Activated T-helper 1 cell treated with anti-CD3 and anti-CD28 coated beads, Interleukin-2, amount 50 U/mL, for 16 hours (primary cell): ENCODE data around the gene TNFRSF14.

Source experiments
- DNase-seq, 2 donors: peaks; one replicate each; pipeline ENCODE4 v3.0.0-alpha.2; 2020; ENCODE audit warnings: low read depth in 1 of 2, low spot score in 1 of 2

TNFRSF14 gene

DNA sequence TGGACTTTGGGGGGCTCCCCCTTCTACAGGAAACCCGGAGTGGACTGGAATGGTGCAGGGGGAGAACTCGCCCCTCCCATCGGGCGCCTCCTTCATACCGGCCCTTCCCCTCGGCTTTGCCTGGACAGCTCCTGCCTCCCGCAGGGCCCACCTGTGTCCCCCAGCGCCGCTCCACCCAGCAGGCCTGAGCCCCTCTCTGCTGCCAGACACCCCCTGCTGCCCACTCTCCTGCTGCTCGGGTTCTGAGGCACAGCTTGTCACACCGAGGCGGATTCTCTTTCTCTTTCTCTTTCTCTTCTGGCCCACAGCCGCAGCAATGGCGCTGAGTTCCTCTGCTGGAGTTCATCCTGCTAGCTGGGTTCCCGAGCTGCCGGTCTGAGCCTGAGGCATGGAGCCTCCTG is at the start of gene TNFRSF14:
Gene TNFRSF14, plus strand, starts transcription at position 95 of the 401 bp plus-strand sequence. Its CDS starts 294 bp downstream, at position 389.
- DNase-seq: peak in 1 of 2 donors; percentile 57

GRCh38 chr1:2506901-2507565 is 49.1 kb upstream of the TNFRSF14 start:
- DNase-seq: no peak

GRCh38 chr1:2507744-2508155 is 48.4 kb upstream of the TNFRSF14 start:
- no peak for DNase-seq

- DNase-seq: no peak
These were observed 48.0 kb upstream of the TNFRSF14 start for GRCh38 chr1:2508180-2508579.

GRCh38 chr1:2508751-2509150 is 47.4 kb upstream of the TNFRSF14 start:
- no peak for DNase-seq

DNA sequence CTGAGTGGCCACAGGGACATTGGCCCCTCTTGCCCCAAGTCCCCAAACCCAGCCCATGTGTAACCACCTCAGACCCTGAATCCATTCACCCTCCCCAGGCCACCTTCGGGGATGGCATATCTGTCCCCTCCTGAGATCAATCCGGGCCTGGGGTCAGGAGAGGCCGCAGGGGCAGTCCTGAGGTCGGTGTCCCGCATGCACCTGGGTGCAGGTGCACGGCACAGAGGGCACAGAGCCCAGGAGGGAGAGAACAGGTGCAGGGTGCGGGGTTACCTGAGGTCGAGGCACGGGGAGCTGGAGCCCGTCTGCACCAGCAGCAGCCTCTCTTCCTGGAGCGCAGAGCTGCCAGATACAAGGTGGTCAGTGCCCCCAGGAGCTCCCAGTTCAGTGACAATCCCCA is 46.6 kb upstream of the TNFRSF14 start:
- DNase-seq: no peak

- no peak for DNase-seq
These were observed 45.6 kb upstream of the TNFRSF14 start for GRCh38 chr1:2510366-2511155.

- DNase-seq: no peak
These were observed 43.2 kb upstream of the TNFRSF14 start for GRCh38 chr1:2512862-2513421.

DNA sequence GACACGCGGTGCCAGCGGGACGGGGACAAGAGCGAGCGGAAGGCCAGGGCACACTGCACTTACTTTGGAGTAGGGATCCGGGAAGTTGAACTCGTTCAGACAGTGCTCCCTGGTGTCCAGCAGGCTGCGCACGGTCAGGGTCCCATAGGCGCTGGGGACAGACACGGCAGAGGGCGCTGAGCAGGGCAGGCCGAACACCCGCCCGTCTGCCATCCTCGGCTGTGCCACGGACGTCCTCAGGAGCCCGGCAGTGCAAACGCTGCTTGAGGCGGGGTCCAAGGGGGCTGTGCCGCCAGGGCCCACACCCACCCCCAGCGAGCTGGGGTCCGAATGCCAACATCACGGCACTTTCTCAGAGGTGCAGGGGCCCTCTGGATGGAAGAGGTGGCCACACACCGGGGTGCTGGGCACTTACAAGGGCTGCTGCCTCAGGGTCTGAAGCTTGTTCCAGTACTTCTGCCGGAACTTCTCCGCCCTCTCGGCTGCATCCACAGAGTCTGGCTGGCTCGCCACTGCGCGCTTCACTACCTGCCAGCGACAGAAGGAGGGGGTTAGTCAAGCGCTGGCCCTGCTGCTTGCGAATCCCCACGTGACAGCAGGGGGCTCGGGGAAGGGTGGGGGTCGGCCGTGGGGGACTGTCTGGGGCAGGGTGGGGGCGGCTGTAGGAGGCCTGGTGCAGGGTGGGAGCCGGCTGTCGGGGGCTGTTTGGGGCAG is 42.1 kb upstream of the TNFRSF14 start:
- no peak for DNase-seq

GRCh38 chr1:2514863-2515762 is 41.1 kb upstream of the TNFRSF14 start:
- DNase-seq: no peak

- no peak for DNase-seq
These were observed 40.4 kb upstream of the TNFRSF14 start for GRCh38 chr1:2515763-2516080.

DNA sequence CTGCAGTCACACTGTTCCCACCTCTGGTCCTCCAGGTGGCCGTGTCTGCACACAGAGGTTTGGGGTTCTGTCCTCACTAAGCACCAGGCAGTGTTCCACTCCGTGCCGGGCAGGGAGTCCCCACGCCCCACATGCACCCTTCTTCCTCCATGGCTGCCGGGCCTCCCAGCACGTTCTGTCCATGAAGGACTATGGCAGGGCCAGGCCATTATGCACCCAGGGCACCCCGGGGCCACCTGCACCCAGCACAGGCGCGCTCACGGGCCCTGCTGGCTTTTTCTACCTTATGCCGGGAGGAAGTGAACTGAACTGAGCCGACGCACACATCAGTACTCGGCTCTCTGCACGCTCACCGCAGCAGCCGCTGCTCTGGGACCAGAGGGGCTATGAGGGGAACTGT is 40.0 kb upstream of the TNFRSF14 start:
- DNase-seq: no peak

- DNase-seq: no peak
These were observed 39.2 kb upstream of the TNFRSF14 start for GRCh38 chr1:2516946-2517345.

DNA sequence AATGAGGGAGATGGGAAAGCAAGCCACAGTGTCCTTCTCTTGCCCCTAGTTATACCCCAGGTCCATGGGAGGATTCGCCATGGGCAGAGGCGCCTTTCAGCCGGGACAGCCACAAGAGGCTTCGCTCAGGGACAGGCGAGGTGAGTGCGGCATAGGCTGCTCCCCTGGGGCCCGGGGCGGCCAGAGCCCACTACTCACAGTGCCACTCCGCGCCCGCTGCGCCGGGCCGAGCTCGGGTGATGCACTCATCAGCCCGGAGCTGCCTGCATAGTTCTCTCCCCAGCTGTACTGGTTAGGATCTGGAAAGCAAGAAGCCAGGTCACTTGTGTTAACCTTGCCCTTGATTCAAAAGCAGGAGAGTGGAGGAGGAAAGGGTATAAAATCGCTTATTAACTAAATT is 38.2 kb upstream of the TNFRSF14 start:
- no peak for DNase-seq

GRCh38 chr1:2518528-2518927 is 37.6 kb upstream of the TNFRSF14 start:
- no peak for DNase-seq

DNA sequence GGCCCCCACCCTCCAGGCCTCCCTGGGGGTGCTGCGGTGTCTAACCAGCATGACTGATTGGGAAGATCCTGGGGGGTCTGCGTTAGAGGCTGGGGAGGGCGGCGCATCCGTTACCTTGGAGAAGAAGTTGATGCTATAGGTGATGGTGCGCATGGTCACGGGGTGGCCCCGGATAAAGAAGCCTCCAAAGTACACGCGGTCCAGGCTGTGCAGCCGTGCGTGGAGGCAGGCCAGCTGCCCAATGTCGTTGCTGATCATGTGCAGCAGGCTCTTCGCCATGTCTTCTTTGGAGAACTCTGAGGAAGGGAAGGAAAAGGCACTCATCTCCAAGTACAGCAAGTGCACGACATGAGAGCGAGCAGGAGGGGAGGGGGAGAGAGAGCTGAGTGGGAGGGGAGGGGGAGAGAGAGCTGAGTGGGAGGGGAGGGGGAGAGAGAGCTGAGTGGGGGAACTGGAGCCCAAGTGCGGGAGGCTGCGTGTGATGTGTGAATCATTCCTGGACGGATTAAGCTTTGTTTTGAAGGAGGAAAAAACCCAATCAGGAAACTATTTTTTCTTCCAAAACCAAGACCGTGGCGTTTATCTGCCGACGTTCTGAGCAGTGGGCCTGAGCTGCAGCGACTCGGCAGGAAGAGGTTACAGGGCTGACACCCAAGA is 37.0 kb upstream of the TNFRSF14 start:
- no peak for DNase-seq

DNA sequence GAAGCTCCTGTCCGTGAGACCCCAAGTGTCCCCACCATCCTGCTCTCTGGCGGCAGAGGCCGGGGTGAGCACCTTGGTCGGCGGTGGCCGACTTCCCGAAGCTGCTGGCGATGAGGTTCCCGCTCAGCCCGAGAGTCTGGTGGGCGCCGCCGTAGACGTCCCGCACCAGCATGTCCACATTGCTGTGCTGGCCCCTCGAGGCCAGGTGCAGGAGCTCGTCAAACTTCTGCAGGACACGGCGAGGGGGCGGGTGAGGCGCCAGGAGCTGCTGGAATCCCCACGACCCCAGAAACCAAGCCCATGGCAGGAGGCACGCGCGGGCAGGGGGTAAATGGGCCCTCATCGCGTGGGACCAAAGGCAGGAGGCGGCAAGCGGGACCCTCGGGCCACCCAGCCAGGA is 36.4 kb upstream of the TNFRSF14 start:
- no peak for DNase-seq

DNA sequence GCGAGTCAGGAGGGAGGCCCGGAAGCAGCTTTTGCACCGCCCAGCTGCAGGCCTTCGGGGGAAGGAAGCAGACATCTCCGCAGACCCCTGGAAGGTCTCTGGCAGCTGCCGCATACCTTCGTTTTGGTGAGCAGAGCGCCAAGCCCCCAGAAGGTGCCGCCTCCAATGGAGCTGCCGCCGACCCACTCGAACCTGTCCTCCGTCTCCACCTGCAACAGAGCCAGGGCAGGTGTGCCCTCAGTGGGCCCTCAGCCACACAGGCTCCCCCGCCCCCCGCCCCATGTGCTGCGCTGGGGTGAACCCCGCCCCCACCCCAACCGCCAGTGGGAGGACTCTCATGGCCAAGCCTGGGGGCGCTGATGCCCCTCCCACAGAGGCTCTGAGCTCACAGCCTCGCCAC is 36.0 kb upstream of the TNFRSF14 start:
- DNase-seq: no peak

DNA sequence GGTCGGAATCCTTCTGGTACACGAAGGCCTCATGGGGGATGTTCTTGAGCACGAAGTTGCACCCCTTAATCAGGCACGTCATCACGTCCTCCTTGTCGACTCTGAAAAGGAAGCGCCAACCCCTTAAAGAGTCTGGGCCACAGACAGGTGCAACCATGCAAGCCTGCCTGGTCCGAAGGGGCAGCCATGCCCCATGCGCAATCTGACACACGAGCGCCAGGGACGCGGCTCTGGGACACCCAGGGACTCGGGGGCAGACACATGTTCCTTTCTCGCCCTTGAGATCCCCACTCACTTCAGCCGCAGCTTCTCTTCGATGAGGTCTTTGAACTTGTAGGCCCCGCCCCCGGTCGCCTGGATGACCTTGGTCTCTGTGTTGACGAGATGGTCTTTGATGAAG is 35.4 kb upstream of the TNFRSF14 start:
- DNase-seq: no peak

DNA sequence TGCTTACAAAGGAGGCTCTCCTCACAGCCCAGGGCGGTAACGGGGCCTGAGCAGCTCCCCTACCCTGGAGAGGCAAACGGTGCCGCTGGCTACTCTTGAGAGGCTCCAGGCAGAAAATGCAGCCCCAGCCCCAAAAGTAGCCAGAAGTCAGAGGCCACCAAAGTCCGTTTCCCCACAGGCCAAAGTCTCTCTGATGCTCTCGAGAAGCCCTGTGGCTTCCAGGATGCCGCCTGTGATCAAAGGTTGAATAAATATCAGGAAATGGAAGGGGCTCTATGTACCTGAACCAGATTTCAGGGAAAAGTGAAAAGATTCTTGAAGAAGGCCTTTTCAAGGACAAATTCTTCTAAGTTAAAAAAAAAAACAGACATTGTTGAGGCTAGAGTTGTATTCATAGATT is 33.9 kb upstream of the TNFRSF14 start:
- DNase-seq: no peak
